ENCODE measurements around the gene TTC4.

DNA sequence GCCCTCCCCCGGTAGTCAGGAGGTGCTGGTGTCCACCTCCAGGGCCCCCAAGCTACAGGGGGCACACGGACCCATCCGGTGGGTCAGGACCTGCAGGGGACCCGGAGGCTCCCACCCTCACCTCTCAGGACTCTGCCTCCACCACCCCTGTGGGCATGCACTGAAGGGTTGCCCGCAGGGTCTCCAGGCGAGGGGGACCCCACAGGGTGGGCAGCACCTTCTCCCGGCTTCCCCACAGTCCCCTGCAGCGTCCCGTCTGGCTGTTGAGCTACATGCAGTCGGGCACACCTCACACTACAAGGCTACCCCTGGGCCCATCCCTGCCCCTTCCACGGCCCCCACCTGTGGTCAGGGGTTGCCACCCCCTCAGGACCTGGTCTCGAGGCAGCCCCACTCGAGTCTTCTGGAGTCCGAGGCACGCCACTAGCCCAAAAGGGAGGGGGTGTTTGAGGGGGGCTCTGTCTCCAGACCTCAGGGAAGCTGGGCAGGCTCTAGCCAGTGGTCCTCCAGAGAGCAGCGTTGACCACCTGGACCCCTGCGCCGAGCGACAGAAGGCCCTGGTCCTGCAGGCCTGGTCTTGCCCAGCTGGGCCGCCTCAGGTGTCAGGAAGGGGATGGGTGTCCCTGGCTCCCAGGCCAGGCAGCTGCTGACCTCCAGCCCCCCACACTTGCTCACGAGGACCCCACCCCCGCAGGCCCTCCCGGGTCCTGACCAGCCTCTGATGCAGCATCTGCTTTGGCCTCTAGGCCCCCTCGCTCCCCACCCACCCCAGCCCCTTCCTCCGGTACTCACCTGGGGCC is 39.0 kb downstream of the TTC4 start:
- TF ChIP-seq CTCF (IDR thresholded peaks at IDR 0.05; ENCODE audit: poor library complexity, severe bottlenecking): no peak
- TF ChIP-seq SMC3 (conservative IDR thresholded peaks at IDR 0.05; ENCODE audit: poor library complexity): no peak
- no peak for TF ChIP-seq EZH2 (IDR thresholded peaks at IDR 0.05; ENCODE audit: borderline replicate concordance, insufficient read depth, low read length, poor library complexity, severe bottlenecking)
- no peak for TF ChIP-seq POLR2AphosphoS5 (IDR thresholded peaks at IDR 0.05)
